Medulla oblongata (tissue), 1 donor: ENCODE results near the gene OGFOD3.
A peak's percentile ranks its signal among the peaks of the same experiment; 100 is the strongest.
"Not testable (repeated sequence)": the region's sequence is repeated elsewhere in the genome, so short reads cannot be mapped to it uniquely, and the experiment has no call there.

Source experiments
- DNase-seq: peaks from one replicate; pipeline ENCODE4 v3.0.0-alpha.2; 2015; ENCODE audit errors: extremely low spot score

OGFOD3 gene

GRCh38 chr17:82374626-82375331, 43.6 kb downstream of the OGFOD3 start:
- no peak for DNase-seq

- DNase-seq: no peak
Measured at GRCh38 chr17:82373731-82374625, 44.4 kb downstream of the OGFOD3 start.

- not testable (repeated sequence) for DNase-seq
Measured at GRCh38 chr17:82373072-82373452, 45.3 kb downstream of the OGFOD3 start.

DNA sequence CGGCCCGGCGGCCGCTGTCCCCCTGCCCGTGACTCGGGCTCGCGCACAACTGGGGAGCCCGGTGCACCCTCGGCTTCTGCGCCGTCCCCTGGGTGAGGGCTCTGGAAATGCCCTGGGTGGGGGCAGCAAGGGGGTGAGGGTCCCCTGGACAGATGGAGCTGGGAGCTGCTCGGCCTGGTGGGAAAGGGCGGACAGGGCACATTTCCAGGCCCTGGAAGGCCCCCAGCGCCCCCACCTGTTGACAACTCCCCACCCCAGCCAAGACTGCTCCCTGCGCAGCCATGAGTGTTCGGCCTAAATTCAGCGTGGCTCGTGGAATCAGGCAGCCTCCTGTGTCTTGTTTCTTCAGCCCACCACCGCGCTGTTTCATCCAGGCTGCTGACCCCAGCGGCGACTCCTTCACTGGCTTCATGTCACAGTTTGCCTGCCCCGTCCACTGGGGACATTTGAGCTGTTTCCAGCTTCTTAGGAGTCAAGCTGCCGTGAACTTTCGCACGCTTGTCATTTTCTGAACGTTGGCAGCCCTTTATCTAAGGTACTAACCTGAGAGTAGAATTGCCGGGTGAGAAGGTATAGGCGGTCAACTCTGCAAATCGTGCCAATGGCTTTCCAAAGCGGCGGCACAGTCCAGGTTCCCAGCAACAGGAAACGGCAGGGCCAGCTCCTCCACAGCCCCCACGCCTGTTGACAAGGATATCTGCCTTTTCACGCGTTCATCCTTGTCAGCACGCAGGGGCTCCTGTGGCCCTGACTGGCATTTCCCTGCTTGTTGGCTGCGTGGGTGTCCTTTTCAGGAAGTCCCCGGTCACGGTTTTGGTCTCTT, 45.9 kb downstream of the OGFOD3 start:
- DNase-seq: no peak

- DNase-seq: no peak
Measured at GRCh38 chr17:82371333-82372248, 46.8 kb downstream of the OGFOD3 start, which contains the start of gene UTS2R. Gene UTS2R (plus strand): TSS chr17:82371765. CDS start chr17:82374325, 2,560 bp downstream.

DNA sequence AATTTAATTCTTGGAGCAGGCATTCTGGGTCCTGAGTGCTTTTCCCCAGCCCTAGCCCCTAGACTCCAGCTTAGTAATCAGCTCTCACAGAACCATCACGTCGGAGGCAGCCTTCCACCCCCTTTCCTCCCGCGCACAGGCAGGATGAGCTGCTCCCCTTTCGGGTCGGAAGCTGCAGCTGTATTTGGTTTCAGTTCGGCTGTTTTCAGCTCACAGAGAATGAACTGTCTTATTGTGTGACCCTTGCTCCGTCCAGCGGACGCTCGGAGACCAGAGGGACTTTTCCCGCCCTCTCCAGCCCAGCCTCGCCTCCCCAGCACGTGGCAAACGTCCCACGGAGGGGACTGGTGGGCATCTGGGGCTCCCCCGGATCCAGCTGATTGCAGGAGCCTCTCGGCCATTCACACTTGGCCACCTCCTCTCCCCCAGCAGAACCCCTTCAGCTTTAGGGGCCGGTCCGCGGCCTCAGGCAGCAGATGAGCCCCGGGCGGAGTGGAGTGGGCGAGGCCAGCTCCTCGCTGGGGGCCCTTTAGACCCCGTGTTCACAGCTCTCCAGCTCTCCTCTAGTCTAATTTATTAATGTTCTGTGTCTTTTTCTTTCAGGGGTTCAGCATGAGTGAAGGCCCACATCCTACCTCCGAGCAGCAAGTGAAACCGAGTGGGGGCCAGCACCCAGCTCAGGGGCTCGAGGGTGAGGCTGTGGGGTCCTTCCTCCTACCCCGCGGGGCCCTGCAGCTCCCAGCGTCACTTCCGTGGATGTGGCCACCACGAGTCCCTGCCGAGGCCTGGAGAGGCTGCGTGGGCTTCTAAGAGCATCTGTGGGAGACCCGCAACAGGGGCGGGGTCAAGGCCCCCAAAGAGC, 47.7 kb downstream of the OGFOD3 start:
- peak; percentile 23 for DNase-seq

DNA sequence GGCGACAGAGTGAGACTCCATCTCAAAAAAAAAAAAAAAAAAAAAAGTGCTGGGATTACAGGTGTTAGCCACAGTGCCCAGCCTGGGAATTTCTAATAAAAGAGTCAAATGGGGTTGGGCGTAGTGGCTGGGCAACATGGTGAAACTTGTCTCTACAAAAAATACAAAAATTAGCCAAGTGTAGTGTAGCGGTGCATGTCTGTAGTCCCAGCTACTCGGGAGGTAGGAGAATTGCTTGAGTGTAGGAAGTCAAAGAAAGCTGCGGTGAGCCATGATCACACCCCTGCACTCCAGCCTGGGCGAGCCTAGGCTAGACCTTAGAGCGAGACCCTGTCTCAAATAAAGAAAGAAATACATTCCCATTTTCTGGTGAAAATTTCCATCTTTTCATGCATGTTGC, 49.2 kb downstream of the OGFOD3 start:
- DNase-seq: no peak

DNA sequence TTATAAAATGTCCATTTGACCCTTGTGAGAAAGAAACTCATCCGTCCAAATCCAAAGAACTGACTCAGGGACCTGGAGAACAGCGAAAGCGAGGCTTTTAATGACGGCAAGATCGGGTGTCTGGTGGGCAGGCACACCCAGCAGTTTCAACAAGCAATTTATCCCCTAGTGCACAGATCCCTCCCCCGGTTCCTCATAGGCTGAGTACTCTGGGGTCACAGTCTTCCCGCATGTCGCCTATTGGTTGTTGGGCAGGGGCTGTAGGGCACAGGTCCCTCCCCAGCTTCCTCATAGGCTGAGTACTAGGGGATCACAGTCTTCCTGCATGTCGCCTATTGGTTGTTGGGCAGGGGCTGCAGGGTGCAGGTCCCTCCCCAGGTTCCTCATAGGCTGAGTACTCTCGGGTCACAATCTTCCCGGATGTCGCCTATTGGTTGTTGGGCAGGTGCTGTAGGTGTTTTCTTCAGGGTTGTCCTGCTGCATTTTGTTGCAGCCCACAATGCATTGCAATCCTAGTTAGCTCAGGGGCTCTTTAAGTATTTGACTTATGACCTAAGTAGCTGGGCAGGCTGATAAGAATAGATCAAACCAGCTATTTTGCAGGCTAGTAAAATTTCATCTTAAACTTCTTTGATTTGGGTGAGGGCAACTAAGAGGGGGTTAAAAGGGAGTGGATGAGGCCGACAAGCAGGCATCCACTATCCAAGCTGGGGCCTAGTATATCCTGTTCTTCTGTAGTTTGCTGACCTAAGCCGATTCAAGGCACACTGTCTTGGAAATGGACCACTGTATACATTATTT, 50.5 kb downstream of the OGFOD3 start:
- no peak for DNase-seq

GRCh38 chr17:82366749-82367148, 51.6 kb downstream of the OGFOD3 start:
- DNase-seq: no peak

GRCh38 chr17:82365606-82366295, 52.6 kb downstream of the OGFOD3 start:
- no peak for DNase-seq

- DNase-seq: no peak
Measured at GRCh38 chr17:82361885-82362633, 56.3 kb downstream of the OGFOD3 start.

DNA sequence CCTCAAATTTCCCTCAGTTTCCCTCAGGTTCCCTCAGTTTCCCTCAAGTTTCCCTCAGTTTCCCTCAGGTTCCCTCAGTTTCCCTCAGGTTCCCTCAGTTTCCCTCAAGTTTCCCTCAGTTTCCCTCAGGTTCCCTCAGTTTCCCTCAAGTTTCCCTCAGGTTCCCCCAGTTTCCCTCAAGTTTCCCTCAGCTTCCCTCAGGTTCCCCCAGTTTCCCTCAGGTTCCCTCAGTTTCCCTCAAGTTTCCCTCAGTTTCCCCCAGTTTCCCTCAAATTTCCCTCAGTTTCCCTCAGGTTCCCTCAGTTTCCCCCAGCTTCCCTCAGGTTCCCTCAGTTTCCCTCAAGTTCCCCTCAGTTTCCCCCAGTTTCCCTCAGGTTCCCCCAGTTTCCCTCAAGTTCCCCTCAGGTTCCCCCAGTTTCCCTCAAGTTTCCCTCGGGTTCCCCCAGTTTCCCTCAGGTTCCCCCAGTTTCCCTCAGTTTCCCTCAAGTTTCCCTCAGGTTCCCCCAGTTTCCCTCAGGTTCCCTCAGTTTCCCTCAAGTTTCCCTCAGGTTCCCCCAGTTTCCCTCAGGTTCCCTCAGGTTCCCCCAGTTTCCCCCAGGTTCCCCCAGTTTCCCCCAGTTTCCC, 58.8 kb downstream of the OGFOD3 start:
- DNase-seq: not testable (repeated sequence)

GRCh38 chr17:82358465-82359350, 59.7 kb downstream of the OGFOD3 start, which contains the start of gene TEX19:
Gene TEX19 (plus strand): TSS chr17:82359247. CDS start chr17:82362151, 2,904 bp downstream.
- DNase-seq: no peak

GRCh38 chr17:82357394-82357793, 61.0 kb downstream of the OGFOD3 start:
- DNase-seq: no peak

DNA sequence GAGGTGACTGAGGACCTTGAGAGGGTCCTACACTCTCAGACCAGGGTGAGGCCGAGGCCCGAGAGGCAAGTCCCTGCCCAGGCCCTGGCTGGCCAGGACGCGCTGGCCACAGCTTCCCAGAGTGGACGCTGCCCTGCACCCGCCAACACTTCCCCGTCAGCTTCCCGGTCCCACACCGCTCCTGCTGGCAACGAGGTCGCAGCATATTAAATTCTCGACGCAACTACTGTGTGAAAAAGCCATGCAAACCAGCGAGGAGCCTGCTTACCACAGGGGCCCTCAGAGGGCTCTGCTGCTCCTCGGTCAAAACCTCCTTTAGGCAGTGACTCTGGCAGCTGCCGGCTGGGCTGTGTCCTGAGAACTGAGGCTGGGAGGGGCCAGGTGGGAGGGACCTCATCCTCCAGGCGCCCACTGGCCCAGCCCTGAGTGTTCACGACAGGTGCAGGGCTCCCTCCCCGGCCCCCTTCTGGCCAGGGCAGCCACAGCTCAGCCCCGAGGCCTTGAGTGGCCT, 61.5 kb downstream of the OGFOD3 start:
- DNase-seq: no peak
